Measurements from ENCODE around the gene AGAP1.

AGAP1 gene

GRCh38 chr2:235996419-235996818, 502.6 kb downstream of the AGAP1 start:
- DNase-seq: no peak

GRCh38 chr2:235999011-235999410, 505.2 kb downstream of the AGAP1 start:
- intact Hi-C loops (cut with DNase I): no loop called here
- no peak for DNase-seq

More at GRCh38 chr2:235996419-235996818, 502.6 kb downstream of the AGAP1 start:
- intact Hi-C loops (cut with DNase I): no loop called here

- DNase-seq: no peak
- intact Hi-C loops (cut with DNase I): no loop called here
These were observed 507.5 kb downstream of the AGAP1 start for GRCh38 chr2:236001166-236001828.

GRCh38 chr2:236001854-236002253, 508.0 kb downstream of the AGAP1 start:
- intact Hi-C loops (cut with DNase I): no loop called here
- DNase-seq: no peak

- intact Hi-C loops (cut with DNase I): no loop called here
- no peak for DNase-seq
These were observed 514.2 kb downstream of the AGAP1 start for GRCh38 chr2:236008006-236008405.

GRCh38 chr2:236008857-236009256, 515.0 kb downstream of the AGAP1 start:
- intact Hi-C loops (cut with DNase I): no loop called here
- DNase-seq: no peak

- intact Hi-C loops (cut with DNase I): no loop called here
These were observed 517.3 kb downstream of the AGAP1 start for GRCh38 chr2:236010920-236011685.

GRCh38 chr2:236012155-236012554, 518.3 kb downstream of the AGAP1 start:
- intact Hi-C loops (cut with DNase I): no loop called here
- no peak for DNase-seq

More at GRCh38 chr2:236010920-236011685, 517.3 kb downstream of the AGAP1 start:
- DNase-seq: no peak

GRCh38 chr2:236014408-236015131, 520.7 kb downstream of the AGAP1 start:
- intact Hi-C loops (cut with DNase I): no loop called here
- peak in 1 of 10 donors; percentile 17 for DNase-seq

- intact Hi-C loops (cut with DNase I): no loop called here
These were observed 521.3 kb downstream of the AGAP1 start for GRCh38 chr2:236015171-236015570.

GRCh38 chr2:236016496-236016895, 522.7 kb downstream of the AGAP1 start:
- intact Hi-C loops (cut with DNase I): no loop called here
- DNase-seq: no peak

More at GRCh38 chr2:236015171-236015570, 521.3 kb downstream of the AGAP1 start:
- DNase-seq: no peak

GRCh38 chr2:236017446-236017845, 523.6 kb downstream of the AGAP1 start:
- intact Hi-C loops (cut with DNase I): no loop called here
- DNase-seq: no peak

- intact Hi-C loops (cut with DNase I): no loop called here
- DNase-seq: no peak
These were observed 525.6 kb downstream of the AGAP1 start for GRCh38 chr2:236019434-236019833.

- DNase-seq: no peak
- intact Hi-C loops (cut with DNase I): no loop called here
These were observed 527.7 kb downstream of the AGAP1 start for GRCh38 chr2:236021499-236022057.

GRCh38 chr2:236022128-236022527, 528.3 kb downstream of the AGAP1 start:
- DNase-seq: no peak
- intact Hi-C loops (cut with DNase I): no loop called here

- intact Hi-C loops (cut with DNase I): no loop called here
- no peak for DNase-seq
These were observed 532.0 kb downstream of the AGAP1 start for GRCh38 chr2:236025892-236026291.

- intact Hi-C loops (cut with DNase I): no loop called here
- no peak for DNase-seq
These were observed 533.0 kb downstream of the AGAP1 start for GRCh38 chr2:236026841-236027240.

- intact Hi-C loops (cut with DNase I): no loop called here
- no peak for DNase-seq
These were observed 534.2 kb downstream of the AGAP1 start for GRCh38 chr2:236028066-236028465.

GRCh38 chr2:236033462-236033861, 539.6 kb downstream of the AGAP1 start:
- no peak for DNase-seq
- intact Hi-C loops (cut with DNase I): no loop called here

GRCh38 chr2:236034974-236035373, 541.1 kb downstream of the AGAP1 start:
- peak in 1 of 10 donors; percentile 37 for DNase-seq
- intact Hi-C loops (cut with DNase I): no loop called here

- peak in 1 of 10 donors; percentile 49 for DNase-seq
- intact Hi-C loops (cut with DNase I): no loop called here
These were observed 542.2 kb downstream of the AGAP1 start for GRCh38 chr2:236036045-236036444.

Data from posterior cingulate gyrus (tissue), 11 donors.